ENCODE data around the gene C20orf144.

C20orf144 gene

GRCh38 chr20:33673410-33674293 lies 11.5 kb downstream of the C20orf144 start:
- no peak for TF ChIP-seq TAF1 (IDR thresholded peaks at IDR 0.05; ENCODE audit: borderline replicate concordance, insufficient read depth, low read length)
- TF ChIP-seq POLR2AphosphoS5 (IDR thresholded peaks at IDR 0.05; ENCODE audit: low read depth, low read length), result no peak
- TF ChIP-seq FOXP2 (optimal IDR thresholded peaks at IDR 0.05; ENCODE audit: borderline replicate concordance, extremely low read depth, extremely low read length, insufficient read depth), result no peak
- TF ChIP-seq, protein P1, sequence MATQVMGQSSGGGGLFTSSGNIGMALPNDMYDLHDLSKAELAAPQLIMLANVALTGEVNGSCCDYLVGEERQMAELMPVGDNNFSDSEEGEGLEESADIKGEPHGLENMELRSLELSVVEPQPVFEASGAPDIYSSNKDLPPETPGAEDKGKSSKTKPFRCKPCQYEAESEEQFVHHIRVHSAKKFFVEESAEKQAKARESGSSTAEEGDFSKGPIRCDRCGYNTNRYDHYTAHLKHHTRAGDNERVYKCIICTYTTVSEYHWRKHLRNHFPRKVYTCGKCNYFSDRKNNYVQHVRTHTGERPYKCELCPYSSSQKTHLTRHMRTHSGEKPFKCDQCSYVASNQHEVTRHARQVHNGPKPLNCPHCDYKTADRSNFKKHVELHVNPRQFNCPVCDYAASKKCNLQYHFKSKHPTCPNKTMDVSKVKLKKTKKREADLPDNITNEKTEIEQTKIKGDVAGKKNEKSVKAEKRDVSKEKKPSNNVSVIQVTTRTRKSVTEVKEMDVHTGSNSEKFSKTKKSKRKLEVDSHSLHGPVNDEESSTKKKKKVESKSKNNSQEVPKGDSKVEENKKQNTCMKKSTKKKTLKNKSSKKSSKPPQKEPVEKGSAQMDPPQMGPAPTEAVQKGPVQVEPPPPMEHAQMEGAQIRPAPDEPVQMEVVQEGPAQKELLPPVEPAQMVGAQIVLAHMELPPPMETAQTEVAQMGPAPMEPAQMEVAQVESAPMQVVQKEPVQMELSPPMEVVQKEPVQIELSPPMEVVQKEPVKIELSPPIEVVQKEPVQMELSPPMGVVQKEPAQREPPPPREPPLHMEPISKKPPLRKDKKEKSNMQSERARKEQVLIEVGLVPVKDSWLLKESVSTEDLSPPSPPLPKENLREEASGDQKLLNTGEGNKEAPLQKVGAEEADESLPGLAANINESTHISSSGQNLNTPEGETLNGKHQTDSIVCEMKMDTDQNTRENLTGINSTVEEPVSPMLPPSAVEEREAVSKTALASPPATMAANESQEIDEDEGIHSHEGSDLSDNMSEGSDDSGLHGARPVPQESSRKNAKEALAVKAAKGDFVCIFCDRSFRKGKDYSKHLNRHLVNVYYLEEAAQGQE (IDR thresholded peaks at IDR 0.05; ENCODE audit: insufficient read depth in 1 of 2, low read depth in 2 of 2, low read length in 2 of 2), result no peak
- no peak; the same call in 1 of the 2 replicates for TF ChIP-seq SIN3A (IDR thresholded peaks at IDR 0.05; ENCODE audit: borderline replicate concordance, insufficient read depth, low read length)

DNA sequence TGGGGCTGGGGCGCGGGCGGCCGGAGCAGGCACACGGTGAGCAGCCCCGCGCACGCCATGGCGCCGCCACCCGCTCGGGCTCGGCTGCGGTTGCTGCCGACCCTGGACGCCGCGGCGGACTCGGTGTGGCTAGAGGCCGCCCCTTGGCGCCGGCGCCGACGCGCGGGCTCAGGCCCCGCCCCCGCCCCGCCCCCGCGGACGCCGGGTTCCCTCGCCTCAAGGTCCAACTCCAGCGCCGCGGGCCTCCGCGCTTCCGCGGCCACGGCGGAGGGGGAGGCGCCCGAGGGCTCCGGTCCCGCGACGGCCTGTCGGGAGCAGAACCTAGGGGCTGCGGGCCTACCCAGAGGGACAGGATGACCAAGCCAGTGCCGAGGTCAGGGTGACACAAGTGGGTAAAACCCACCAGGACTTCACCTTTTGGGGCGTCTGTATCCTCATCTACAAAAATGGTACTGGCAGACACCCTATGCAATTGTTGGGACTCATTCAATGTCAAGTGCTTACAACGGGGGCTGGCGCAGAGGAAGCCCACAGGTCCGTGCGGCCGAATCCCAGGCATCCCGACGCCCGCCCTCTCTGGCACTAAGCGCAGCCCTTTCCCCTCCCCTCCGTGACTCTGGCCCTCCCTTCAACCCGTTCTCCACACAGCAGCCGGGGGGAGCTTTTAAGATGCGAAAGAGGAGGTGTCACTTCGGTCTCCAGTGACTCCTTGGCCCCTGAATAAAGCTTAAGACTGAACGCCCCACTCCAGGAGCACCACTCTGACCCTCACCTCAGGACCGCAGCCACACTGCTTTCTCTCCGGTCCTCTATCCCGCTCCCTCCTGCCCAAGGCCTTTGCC lies 12.4 kb downstream of the C20orf144 start, which contains the start of gene NECAB3:
TSS of gene NECAB3 (minus strand) at position 135 of the 842 bp plus-strand sequence. CDS start at position 59, 76 bp downstream.
- TF ChIP-seq, protein P1 (IDR thresholded peaks at IDR 0.05; ENCODE audit: insufficient read depth in 1 of 2, low read depth in 2 of 2, low read length in 2 of 2), result no peak
- TF ChIP-seq POLR2AphosphoS5 (IDR thresholded peaks at IDR 0.05; ENCODE audit: low read depth, low read length) (peak; percentile 58; the same call in 1 of the 2 replicates), SIN3A (IDR thresholded peaks at IDR 0.05; ENCODE audit: borderline replicate concordance, insufficient read depth, low read length) (no peak), FOXP2 (optimal IDR thresholded peaks at IDR 0.05; ENCODE audit: borderline replicate concordance, extremely low read depth, extremely low read length, insufficient read depth) (peak; percentile 54), TAF1 (IDR thresholded peaks at IDR 0.05; ENCODE audit: borderline replicate concordance, insufficient read depth, low read length) (peak; percentile 77; the same call in 1 of the 2 replicates)

DNA sequence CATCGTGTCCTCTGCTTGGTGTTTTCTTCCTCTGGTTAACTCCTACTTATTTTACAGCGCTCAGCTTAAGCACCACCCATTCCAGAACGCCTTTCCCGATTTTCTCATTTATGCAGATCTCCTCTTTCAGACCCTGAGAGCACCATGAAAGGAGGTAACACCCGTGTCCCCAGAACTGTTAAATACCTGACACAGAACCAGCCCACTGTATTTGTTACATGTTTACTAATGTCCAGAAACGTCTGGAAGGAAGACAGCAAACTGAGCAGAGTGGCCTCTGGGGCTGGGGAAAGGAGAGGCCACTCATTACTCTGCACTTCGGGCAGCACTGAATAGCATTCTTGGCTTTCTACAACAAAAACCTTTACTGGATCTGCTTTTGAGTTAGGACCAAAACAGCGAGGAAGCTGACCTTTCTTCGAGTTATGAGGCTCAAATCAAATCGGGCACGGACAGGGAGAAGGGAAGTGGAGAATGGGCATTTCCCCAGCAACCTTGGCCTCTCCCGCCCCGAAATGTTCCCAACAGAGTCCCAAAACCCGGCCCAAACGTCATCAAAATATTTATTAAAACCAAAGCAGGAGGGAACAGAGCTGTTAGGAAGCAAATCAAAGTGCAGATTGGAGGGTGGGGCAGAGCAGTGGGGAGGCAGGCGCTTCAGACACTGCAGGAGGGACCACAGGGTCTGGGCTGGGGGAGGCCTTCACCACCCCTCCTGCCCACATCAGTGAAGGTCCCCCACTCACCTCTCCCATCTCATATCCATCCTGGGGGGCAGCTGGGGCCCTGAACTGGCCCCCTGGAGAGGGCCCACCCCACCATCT lies 13.2 kb downstream of the C20orf144 start:
- TF ChIP-seq, protein P1 (IDR thresholded peaks at IDR 0.05; ENCODE audit: insufficient read depth in 1 of 2, low read depth in 2 of 2, low read length in 2 of 2), result no peak
- no peak for TF ChIP-seq FOXP2 (optimal IDR thresholded peaks at IDR 0.05; ENCODE audit: borderline replicate concordance, extremely low read depth, extremely low read length, insufficient read depth)
- TF ChIP-seq POLR2AphosphoS5 (IDR thresholded peaks at IDR 0.05; ENCODE audit: low read depth, low read length), result no peak
- TF ChIP-seq SIN3A (IDR thresholded peaks at IDR 0.05; ENCODE audit: borderline replicate concordance, insufficient read depth, low read length), result no peak
- TF ChIP-seq TAF1 (IDR thresholded peaks at IDR 0.05; ENCODE audit: borderline replicate concordance, insufficient read depth, low read length), result no peak

DNA sequence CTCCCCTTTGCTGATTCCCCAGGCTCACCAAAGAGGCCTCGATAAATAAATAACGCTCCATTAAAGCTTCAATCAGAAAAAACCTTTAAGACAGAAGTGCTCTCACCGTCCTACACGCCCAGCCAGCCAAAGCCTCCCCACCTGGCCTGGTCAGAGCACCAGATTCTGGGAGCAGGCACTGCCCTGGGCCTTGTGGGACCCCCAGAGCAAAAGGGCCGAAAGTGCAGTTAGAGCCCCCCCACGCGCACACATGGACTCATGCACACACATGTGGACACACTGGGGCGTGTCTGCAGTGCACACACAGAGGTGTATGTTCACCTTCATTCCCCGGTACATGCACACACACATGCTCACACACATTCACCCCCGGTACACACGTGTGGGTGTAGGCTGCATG lies 14.0 kb downstream of the C20orf144 start:
- TF ChIP-seq POLR2AphosphoS5 (IDR thresholded peaks at IDR 0.05; ENCODE audit: low read depth, low read length) (no peak), SIN3A (IDR thresholded peaks at IDR 0.05; ENCODE audit: borderline replicate concordance, insufficient read depth, low read length) (no peak), TAF1 (IDR thresholded peaks at IDR 0.05; ENCODE audit: borderline replicate concordance, insufficient read depth, low read length) (no peak), FOXP2 (optimal IDR thresholded peaks at IDR 0.05; ENCODE audit: borderline replicate concordance, extremely low read depth, extremely low read length, insufficient read depth) (no peak)
- TF ChIP-seq, protein P1 (IDR thresholded peaks at IDR 0.05; ENCODE audit: insufficient read depth in 1 of 2, low read depth in 2 of 2, low read length in 2 of 2), result no peak

All from PFSK-1 (cell line).